IPS-11a (cell line): ENCODE results near the gene CES3.

Experiments
- H3K4me3 ChIP-seq: one replicate; pipeline ENCODE4 v1.5.1; 2013; ENCODE audit warnings: low read depth, low read length, control low read depth

CES3 gene

GRCh38 chr16:66926171-66926947 is 34.7 kb upstream of the CES3 start:
- H3K4me3 ChIP-seq = no peak overlapping the region

GRCh38 chr16:66926961-66927436 is 34.1 kb upstream of the CES3 start:
- no peak overlapping the region for H3K4me3 ChIP-seq

- no peak overlapping the region for H3K4me3 ChIP-seq
Measured at GRCh38 chr16:66927918-66928649, 33.0 kb upstream of the CES3 start.

GRCh38 chr16:66928702-66929388 is 32.2 kb upstream of the CES3 start:
- no peak overlapping the region for H3K4me3 ChIP-seq

- H3K4me3 ChIP-seq = no peak overlapping the region
Measured at GRCh38 chr16:66930189-66930588, 30.9 kb upstream of the CES3 start.

GRCh38 chr16:66931665-66932064 is 29.4 kb upstream of the CES3 start:
- no peak overlapping the region for H3K4me3 ChIP-seq

- no peak overlapping the region for H3K4me3 ChIP-seq
Measured at GRCh38 chr16:66932076-66932475, 29.0 kb upstream of the CES3 start.

GRCh38 chr16:66933776-66934137 is 27.3 kb upstream of the CES3 start:
- peak overlapping the region; percentile 92 for H3K4me3 ChIP-seq

GRCh38 chr16:66934138-66934838 is 26.8 kb upstream of the CES3 start, which contains the start of gene CIAO2B:
CIAO2B (minus strand) TSS chr16:66934402; CDS start chr16:66934364, 38 bp downstream.
- peak within 1 kb of the TSS; percentile 92 for H3K4me3 ChIP-seq

GRCh38 chr16:66934839-66935313 is 26.2 kb upstream of the CES3 start:
- H3K4me3 ChIP-seq = peak overlapping the region; percentile 92

GRCh38 chr16:66935314-66936011 is 25.6 kb upstream of the CES3 start, which contains the start of gene CES2:
CES2 (plus strand) TSS chr16:66935516; CDS start chr16:66935636, 120 bp downstream.
- peak within 1 kb of the TSS; percentile 92 for H3K4me3 ChIP-seq

GRCh38 chr16:66936462-66936861 is 24.6 kb upstream of the CES3 start:
- H3K4me3 ChIP-seq = no peak overlapping the region

- no peak overlapping the region for H3K4me3 ChIP-seq
Measured at GRCh38 chr16:66936889-66937554, 24.0 kb upstream of the CES3 start.

GRCh38 chr16:66937725-66938337 is 23.2 kb upstream of the CES3 start:
- no peak overlapping the region for H3K4me3 ChIP-seq

- H3K4me3 ChIP-seq = no peak overlapping the region
Measured at GRCh38 chr16:66939366-66939765, 21.7 kb upstream of the CES3 start.

GRCh38 chr16:66940236-66940635 is 20.8 kb upstream of the CES3 start:
- H3K4me3 ChIP-seq = no peak overlapping the region

- no peak overlapping the region for H3K4me3 ChIP-seq
Measured at GRCh38 chr16:66942981-66943380, 18.1 kb upstream of the CES3 start.

- H3K4me3 ChIP-seq = no peak overlapping the region
Measured at GRCh38 chr16:66943426-66944053, 17.5 kb upstream of the CES3 start.

GRCh38 chr16:66944054-66944441 is 17.0 kb upstream of the CES3 start:
- no peak overlapping the region for H3K4me3 ChIP-seq
